8988T (cell line): ENCODE results near the gene ANKK1.

Experiments used
- DNase-seq: peaks from one replicate; pipeline ENCODE4 v3.0.0; 2011

Gene ANKK1, protein sequence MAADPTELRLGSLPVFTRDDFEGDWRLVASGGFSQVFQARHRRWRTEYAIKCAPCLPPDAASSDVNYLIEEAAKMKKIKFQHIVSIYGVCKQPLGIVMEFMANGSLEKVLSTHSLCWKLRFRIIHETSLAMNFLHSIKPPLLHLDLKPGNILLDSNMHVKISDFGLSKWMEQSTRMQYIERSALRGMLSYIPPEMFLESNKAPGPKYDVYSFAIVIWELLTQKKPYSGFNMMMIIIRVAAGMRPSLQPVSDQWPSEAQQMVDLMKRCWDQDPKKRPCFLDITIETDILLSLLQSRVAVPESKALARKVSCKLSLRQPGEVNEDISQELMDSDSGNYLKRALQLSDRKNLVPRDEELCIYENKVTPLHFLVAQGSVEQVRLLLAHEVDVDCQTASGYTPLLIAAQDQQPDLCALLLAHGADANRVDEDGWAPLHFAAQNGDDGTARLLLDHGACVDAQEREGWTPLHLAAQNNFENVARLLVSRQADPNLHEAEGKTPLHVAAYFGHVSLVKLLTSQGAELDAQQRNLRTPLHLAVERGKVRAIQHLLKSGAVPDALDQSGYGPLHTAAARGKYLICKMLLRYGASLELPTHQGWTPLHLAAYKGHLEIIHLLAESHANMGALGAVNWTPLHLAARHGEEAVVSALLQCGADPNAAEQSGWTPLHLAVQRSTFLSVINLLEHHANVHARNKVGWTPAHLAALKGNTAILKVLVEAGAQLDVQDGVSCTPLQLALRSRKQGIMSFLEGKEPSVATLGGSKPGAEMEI

DNA sequence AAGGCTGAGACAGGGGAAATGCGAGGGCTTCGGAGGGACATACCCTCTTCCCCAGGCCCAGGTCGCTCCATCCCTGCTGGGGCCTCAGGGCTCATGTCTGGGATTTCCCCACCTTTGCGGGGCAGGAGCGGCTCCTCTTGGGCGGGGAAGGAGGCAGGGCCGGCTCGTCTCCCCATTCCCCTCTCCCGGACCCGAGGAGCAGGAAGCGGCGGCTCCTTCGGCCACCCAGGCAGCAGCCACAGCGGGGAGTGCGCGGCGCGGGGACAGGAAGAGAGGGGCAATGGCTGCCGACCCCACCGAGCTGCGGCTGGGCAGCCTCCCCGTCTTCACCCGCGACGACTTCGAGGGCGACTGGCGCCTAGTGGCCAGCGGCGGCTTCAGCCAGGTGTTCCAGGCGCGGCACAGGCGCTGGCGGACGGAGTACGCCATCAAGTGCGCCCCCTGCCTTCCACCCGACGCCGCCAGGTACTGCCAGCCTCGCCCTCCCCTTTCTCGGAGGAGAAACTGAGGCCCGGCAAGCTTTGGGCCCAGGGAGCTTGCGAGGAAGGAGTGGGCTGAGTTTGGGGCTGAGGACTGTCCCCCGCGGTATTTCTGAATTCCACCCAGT lies at the start of gene ANKK1:
Gene ANKK1, plus strand, starts transcription at position 175 of the 607 bp plus-strand sequence. Its CDS starts 106 bp downstream, at position 281.
- DNase-seq = no peak

DNA sequence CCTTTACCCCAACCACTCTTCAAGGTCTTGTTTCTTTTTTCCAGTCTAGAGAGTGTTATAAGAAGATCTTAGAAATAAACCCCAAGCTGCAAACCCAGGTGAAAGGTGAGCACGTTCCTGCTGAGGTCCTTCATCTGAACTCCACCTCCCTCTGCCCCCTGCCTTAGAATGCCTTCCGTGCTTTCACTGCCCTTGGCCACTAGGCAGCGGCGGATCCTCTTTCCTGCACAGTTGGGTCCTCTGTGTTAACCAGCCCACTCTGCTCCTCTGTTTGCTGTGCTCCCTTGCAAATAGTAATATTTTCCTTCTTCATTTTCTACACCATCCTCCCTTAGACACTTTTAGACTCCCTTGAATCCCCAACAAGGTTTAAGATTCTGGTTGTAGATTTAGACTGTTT lies 48.8 kb upstream of the ANKK1 start:
- no peak for DNase-seq

DNA sequence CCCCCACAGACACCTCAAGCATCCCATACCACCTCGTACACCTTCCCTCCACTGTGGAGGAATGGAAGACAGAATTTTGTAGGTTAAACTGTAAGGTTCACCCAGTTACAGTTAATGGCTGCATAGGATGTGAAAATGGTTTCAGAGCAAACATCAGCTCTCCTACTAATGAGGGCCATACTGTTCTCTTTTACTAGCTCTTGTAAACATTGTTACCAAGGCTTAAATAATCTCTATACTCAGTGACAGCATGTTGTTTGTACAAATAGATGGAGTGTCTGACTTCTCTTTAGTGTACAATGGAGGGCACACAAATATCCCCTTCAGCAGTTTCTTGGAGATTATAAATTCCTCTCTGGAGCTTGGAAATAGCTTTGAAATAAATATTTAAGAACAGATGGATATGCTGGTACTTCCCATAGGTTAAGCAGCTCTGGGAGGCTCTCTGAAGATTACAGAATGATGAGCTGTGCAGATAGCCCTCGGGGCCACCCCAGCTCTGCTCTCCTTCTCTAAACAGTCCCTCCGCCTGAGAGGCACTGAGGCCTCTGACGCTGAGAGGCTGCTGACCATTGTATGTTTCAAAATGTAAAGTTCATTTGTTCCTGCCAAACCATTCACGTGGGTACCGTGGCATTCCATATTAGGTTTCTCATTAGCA lies 47.5 kb upstream of the ANKK1 start:
- no peak for DNase-seq

DNA sequence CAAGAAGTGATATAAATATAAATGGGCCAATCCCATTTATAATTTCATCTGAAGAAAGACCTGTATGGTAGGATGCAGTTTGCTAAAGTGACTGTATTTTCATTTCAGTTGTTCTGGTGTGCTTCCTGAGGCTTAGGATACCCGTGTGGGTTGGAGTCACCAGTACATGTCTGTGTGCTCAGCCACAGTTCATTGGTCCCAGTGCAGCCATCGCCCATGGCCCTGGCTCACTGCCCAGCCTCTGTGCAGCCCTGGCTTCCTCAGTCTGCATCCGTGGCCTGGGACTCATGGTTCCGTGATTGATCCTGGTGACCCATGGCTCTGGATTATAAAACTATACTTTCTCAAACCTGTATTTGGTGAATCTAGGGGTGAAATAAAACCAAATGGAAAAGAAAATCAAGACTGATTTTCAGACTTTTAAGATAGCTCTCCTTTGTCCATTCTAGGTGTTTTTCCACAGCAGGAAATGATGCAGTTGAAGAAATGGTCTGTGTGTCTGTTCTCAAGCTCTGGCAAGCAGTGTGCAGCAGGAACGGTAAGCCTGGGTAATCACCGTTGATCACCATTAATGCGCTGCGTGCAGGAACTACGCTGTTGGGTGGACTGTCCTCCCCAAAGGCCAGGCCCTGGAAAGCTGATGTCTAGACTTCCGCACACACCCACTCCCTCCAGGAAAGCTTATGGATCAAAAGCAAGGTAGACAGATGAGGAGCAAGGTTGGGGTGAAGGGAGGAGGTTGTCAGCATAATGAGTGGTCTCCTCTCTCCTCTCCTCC lies 46.0 kb upstream of the ANKK1 start:
- DNase-seq = no peak

DNA sequence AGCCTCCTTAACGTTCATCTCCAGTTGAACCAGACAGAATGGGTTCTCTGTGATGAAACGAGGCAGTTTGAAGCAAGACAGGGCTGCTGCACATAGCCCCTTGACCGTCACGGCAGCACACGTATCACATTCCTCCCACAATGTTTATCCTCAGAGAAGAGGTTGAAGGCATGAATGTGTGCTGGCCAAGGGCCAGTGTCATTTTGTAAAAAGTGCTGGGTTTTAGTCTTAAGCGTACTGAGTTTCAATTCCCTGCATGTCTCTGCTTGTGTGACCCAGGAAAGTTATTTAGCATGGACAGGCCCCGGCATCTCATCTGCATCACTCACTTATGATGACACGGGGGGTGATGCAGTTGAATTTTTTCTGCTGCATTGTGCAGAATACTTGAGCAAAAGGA lies 41.6 kb upstream of the ANKK1 start:
- DNase-seq = no peak

DNA sequence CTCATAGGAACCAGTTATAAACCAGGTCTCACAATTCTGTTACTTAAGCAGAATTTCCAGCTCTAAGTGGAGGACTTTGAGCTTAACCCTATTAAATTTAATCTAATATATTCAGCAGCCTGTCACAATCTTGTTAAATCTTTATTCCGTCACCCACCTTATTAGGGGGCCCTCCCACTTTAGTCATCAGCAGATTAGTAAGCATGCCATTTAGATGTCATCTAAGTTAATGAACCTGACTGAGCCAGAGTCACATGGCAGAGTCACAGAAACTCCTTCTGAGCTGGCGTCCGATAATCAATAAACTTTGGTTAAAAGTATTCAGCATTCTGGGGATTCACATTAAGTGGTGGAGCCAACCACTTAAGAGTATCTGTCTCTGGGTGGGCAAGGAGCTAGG lies 38.1 kb upstream of the ANKK1 start:
- no peak for DNase-seq

DNA sequence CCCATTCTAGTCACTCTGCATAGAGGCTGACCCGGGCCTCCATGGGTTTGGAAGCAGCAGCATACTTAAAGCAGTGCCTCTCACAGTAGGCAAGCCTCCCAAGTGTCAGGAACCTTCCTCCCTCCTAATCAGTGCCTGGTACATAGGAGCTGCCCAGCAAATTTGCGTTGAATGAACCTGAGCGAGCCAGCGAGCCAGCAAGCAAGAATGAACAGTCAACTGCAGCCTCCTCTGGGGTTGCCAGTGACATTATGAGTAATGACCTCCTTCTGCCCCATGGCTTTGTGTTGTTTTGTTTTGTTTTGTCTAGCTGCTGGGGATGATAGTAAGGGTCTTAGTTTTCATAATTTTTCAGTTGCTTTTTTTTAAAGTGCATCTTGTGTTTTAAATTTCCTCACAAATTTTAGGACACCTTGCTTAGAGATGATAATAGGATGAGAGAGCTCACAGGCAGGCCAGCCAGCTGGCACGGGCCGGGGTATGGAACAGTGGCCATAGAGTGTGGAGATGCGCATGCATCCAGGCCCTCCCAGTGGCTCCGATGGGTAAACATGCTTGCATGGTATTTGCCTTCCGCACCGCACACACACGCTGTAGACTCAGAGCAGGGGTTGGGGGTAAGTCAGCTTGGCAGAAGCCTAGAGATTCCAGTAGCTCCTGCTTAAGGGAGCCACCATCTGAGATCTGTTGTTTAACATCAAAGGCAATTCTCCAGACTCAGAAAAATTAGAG lies 37.1 kb upstream of the ANKK1 start:
- no peak for DNase-seq

DNA sequence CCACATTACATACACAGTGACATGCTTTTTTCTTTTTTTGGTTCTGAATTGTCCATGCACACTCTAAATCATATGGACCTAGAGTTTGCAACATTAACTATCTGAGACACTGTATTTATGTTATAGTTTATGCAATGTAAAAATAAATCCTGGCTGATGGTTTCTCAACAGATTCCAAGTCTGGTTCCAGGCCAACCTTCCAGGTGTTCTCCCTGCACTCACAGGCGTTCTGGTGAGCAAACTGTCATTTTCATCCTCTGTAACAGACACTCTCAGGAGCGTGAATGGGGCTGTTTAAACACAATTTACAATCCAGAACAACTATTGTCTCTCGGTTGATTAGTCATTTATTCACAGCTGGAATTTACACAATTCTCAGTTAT lies 36.5 kb upstream of the ANKK1 start:
- DNase-seq = no peak

DNA sequence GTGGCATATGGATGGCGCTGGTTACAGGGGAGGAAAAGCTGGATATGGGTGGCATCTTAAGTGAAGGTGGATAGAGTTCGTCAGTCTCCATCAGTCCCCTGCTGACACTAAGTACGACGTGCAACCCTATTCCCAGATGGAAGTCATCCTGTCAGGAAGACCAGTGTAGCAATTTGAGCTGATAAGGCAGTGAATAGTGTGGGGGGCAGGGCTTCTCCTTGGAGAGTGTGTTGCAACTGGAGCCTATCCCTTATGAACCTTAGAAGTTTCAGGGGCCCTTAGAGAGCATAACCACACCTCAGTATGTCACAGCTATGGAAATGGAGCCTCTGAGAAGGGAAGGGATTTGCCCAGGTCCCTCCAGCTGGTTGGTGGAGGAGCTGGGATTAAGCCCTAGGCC lies 36.1 kb upstream of the ANKK1 start:
- no peak for DNase-seq

DNA sequence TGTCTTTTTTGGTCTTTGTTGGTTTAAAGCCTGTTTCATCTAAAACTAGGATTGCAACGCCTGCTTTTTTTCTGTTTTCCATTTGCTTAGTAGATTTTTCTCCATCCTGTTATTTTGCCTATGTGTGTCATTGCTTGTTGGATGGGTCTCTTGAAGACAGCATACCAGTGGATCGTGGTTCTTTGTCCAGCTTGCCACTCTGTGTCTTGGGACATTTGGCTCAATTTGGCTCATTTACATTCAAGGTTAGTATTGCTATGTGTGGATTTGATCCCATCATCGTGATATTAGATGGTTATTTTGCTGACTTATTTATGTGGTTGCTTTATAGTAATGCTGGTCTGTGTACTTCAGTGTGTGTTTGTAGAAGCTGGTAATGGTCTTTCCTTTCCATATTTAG lies 31.4 kb upstream of the ANKK1 start:
- DNase-seq = no peak

DNA sequence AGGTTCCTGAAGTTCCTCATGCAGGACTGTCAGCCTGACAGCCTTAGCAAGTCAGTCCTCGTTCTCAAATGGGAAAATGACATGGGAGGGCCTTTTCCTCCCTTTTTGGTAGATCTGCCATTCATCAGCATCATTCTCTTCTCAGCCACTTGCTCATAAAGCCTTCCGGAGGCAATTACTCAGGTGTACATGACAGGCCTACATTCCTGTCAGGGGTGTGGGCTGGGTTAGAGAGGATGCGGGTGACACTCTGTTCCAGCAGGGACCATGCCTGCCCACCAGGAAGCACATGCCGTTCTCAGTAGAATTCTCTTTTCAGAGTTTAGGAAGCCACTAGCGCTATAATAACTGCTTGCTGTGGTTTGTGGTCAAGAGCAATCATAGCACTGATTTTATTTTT lies 24.2 kb upstream of the ANKK1 start:
- DNase-seq = no peak

DNA sequence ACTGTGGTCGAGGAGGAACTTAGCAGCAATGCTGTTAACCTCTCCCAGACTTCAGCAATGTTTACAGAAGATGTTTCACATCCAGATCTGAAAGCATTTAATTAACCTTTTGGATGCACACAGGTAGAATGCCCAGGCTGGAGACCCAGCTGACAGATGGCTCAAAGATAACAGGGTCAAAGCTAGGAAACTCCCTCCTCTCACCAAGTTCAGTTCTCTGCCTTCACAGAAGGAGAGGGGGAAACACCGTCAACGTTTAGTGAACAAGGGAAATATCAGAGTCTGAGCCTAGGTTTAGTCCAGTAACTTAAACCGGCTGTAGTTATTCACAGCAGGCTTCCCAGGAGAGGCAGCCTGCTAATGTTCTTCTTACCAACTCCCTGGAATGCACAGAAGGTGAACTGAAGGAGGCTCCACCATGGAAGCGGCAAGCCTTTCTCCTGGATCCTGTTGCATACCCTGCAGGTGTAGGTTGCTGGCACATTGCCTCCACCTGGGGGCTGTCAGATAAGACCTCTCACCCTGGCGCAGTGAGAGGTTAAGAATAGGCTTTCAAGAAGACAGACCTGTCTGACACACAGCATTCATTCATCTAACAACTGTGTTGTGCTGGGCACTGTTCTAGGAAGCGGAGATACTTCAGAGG lies 23.5 kb upstream of the ANKK1 start:
- DNase-seq = no peak

DNA sequence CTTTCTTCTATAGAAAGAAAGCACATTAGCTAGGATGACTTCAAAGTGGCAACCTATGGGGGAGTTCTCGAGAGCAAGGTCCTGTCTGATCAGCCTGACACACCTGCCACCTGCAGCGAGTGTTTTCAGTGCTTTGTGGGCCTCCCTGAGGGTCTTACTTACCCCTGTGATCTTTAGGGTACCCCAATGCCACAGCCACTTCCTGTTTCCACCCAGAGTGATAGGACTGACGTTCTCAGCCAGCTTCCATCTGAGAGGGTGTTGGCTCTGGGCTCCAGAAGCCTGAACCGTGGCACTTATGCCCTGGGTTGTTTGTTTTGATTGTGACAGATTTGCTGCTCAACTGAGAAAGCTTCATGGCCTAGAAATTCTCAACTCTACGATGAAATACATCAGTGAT lies 21.7 kb upstream of the ANKK1 start:
- DNase-seq = no peak

DNA sequence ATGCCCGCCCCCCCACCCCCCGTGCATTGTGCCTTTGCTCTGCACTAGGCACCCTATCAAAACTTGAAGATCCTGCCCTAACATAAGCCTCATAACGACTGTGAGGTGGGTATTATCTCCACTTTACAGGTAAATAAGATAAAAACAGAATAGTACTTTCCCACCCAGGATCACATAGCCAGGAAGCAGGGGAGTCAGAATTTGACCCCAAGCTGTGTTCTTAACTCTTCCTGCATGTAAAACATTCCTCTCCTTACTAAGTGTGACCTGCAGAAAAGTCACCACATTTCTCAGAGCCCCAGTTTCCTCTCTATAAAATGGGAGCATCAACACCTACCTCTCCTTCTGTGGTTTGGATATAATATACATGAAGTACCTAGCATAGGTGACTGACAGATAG lies 18.2 kb upstream of the ANKK1 start:
- no peak for DNase-seq

DNA sequence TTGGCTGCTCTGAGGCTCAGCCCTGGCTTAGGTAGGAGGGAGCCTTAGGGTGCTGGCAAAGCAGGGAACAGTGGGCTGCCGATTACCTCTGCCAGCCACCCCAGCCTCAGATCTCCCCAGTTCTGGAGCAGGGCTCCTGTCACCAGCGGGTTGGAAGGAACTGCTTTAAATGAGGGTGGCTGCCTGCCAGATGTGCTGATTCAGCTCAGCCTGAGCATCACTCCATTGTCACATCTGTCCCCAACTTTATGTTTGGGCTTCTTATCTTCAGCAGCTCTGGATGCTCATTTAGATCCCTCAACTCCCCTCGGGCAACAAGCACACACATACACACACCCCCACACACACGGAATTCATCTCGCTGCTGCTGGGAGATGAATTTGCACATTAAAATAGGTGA lies 16.9 kb upstream of the ANKK1 start:
- no peak for DNase-seq

DNA sequence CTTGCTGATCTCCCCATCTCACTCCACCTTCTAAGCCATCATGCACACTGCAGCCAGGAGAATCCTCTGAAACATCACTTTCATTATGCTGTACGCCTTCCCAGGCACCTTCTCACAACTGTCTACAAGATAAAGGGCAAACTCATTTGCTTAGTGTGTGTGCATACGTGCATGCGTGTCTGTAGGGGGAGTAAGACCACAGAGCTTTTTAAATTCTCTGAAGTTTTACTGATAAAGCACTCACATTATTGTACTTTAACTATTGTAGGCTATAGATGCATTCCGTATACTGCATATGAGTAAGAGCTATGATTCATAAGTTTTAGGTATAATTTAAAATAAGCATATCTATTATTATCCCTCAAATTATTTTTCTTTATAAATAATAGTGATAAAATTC lies 15.3 kb upstream of the ANKK1 start:
- DNase-seq = no peak

DNA sequence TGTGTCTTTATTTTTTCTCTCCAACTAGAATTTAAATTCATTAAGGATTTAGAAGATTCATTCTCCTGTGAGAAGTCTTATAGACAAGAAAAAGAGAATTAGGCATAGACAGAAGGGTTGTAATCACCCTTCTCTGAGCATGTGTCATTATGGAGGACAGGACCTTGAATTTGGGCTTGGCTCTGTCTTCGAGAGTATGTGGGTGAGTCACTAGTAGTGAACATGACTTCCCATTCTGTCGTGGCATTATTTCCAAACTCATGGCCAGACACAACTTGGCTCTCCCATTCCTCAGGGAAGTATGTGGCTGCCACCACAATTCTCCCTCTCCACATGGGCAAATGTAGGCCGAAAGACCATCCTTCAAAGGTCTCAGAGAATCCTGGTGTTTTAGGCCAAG lies 14.3 kb upstream of the ANKK1 start:
- no peak for DNase-seq

DNA sequence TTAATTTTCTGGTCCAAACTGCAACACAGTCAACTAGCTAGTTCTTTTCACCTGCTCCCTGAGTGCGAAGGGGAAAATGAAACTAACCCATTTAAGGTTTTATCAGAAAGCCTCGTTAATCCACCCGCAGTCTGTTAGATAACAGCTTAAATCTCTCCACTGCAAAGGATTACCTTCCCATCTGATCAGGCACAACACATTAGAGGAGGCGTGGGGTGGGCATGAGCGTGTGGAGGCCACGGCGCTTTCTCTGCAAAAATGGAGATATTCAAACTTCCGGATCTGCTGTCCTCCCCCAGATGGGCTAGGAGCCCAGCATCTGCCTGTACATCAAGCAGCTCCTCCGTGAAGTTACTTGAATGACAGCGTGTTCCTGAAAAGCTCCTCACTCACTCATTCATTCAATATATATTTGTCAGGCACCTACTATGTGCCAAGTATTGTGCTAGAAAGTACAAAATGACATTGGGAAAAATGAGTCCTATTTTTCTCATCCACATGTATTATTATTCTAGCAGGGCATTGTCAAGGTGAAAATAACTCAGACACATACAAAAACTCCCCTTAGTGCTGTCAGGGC lies 13.5 kb upstream of the ANKK1 start:
- no peak for DNase-seq

DNA sequence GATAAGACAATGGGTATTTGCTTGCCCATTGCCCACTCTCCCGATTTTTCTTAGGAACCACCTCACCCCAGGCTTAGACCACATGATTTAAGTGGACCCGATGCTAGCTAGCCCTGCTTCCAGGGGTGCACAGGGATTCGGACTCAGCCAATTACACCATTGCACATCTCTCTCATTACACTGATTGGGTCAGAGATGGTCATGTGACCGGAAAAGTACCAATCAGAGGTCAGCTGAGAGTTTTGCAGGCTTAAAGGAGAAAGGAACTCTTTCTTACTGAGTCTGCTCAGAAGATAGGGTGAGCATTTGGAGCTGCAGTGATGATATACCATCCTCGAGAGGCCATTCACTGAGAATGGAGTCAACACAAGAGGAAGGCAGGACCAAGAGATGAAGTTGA lies 12.2 kb upstream of the ANKK1 start:
- DNase-seq = no peak

DNA sequence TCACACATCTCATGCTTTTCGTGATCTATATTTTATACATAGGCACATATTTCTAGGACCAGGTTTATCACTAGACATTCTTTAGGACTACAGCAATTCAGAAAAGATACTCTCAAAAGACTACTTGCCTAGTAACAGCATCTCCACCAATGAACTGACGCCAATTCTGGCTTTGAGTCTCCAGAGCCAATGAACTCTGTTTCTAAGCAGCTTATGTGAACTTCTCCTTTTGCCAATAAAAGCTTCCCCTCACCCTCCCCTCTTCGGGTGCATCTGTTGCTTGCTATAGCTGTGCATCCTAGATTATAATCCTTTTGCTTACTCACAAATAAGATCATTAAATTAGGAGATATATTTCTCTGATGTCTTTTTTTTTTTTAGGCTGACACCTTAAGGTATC lies 11.4 kb upstream of the ANKK1 start:
- no peak for DNase-seq
